Measurements from ENCODE around the gene MAML1.
"Not testable (repeated sequence)": the region's sequence is repeated elsewhere in the genome, so short reads cannot be mapped to it uniquely, and the experiment has no call there.

Gene MAML1

GRCh38 chr5:179780362-179780761 lies 47.7 kb downstream of the MAML1 start:
- no peaks in the 10 kb centered on the region for H3K27me3 Mint-ChIP-seq
- CTCF ChIA-PET = interaction anchor here (1.8 kb wide), 1 partner anchor 17 kb away, joined by 6 read pairs; no protein-coding TSS in a partner anchor
- no peak overlapping the region for H3K27ac Mint-ChIP-seq
- H3K9me3 Mint-ChIP-seq = no peaks in the 10 kb centered on the region
- no peak overlapping the region for H3K4me3 Mint-ChIP-seq
- no peak for DNase-seq
- H3K4me1 Mint-ChIP-seq = no peaks in the 10 kb centered on the region
- peaks cover 19% of the 10 kb centered on the region for H3K36me3 Mint-ChIP-seq

GRCh38 chr5:179781846-179782245 lies 49.2 kb downstream of the MAML1 start:
- Mint-ChIP-seq H3K4me1 (no peaks in the 10 kb centered on the region), H3K27me3 (no peaks in the 10 kb centered on the region), H3K36me3 (peaks cover 16% of the 10 kb centered on the region), H3K27ac (no peak overlapping the region), H3K4me3 (no peak overlapping the region), H3K9me3 (no peaks in the 10 kb centered on the region)
- no peak for DNase-seq
- CTCF ChIA-PET = interaction anchor here (2.1 to 2.3 kb wide), 2 partner anchors 16 to 19 kb away, joined by 6 to 9 read pairs; no protein-coding TSS in a partner anchor

- Mint-ChIP-seq H3K9me3 (no peaks in the 10 kb centered on the region), H3K36me3 (peaks cover 12% of the 10 kb centered on the region), H3K27me3 (no peaks in the 10 kb centered on the region), H3K27ac (no peak overlapping the region), H3K4me3 (no peak overlapping the region), H3K4me1 (no peaks in the 10 kb centered on the region)
- CTCF ChIA-PET = interaction anchor here (1.1 to 2.3 kb wide), 2 partner anchors 14 to 21 kb away, joined by 3 to 9 read pairs; no protein-coding TSS in a partner anchor
- no peak for DNase-seq
Measured at GRCh38 chr5:179783128-179783527, 50.5 kb downstream of the MAML1 start.

- no peak overlapping the region for H3K4me3 Mint-ChIP-seq
- H3K4me1 Mint-ChIP-seq = no peaks in the 10 kb centered on the region
- no peaks in the 10 kb centered on the region for H3K27me3 Mint-ChIP-seq
- H3K9me3 Mint-ChIP-seq = no peaks in the 10 kb centered on the region
- H3K27ac Mint-ChIP-seq = no peak overlapping the region
- H3K36me3 Mint-ChIP-seq = peaks cover 1% of the 10 kb centered on the region
- DNase-seq = no peak
- CTCF ChIA-PET = interaction anchor here (1.9 kb wide), 1 partner anchor 16 kb away, joined by 5 read pairs; no protein-coding TSS in a partner anchor
Measured at GRCh38 chr5:179786861-179787260, 54.2 kb downstream of the MAML1 start.

GRCh38 chr5:179788193-179788854 lies 55.7 kb downstream of the MAML1 start:
- peak overlapping the region; percentile 49 for H3K27ac Mint-ChIP-seq
- peaks cover 1% of the 10 kb centered on the region for H3K36me3 Mint-ChIP-seq
- CTCF ChIA-PET = interaction anchor here (1.4 to 1.9 kb wide), 2 partner anchors 14 to 26 kb away, joined by 3 to 5 read pairs; no protein-coding TSS in a partner anchor
- peaks cover 8% of the 10 kb centered on the region for H3K27me3 Mint-ChIP-seq
- H3K9me3 Mint-ChIP-seq = no peaks in the 10 kb centered on the region
- H3K4me3 Mint-ChIP-seq = no peak overlapping the region
- no peak for DNase-seq
- peaks cover 6% of the 10 kb centered on the region for H3K4me1 Mint-ChIP-seq

GRCh38 chr5:179789278-179789677 lies 56.7 kb downstream of the MAML1 start:
- H3K9me3 Mint-ChIP-seq, H3K4me3 Mint-ChIP-seq, H3K36me3 Mint-ChIP-seq, CTCF ChIA-PET, DNase-seq, H3K27ac Mint-ChIP-seq: not testable (repeated sequence)
- Mint-ChIP-seq H3K4me1 (peaks cover 15% of the 10 kb centered on the region), H3K27me3 (peaks cover 16% of the 10 kb centered on the region)

- Mint-ChIP-seq H3K27me3 (peaks cover 21% of the 10 kb centered on the region), H3K4me1 (peaks cover 30% of the 10 kb centered on the region)
Measured at GRCh38 chr5:179791881-179792611, 59.4 kb downstream of the MAML1 start.

GRCh38 chr5:179792612-179793467 lies 60.2 kb downstream of the MAML1 start:
- Mint-ChIP-seq H3K4me1 (peaks cover 30% of the 10 kb centered on the region), H3K27me3 (peaks cover 21% of the 10 kb centered on the region), H3K27ac (peak overlapping the region; percentile 69), H3K4me3 (no peak overlapping the region), H3K36me3 (peaks cover 6% of the 10 kb centered on the region), H3K9me3 (no peaks in the 10 kb centered on the region)
- CTCF ChIA-PET = interaction anchor here (5.7 kb wide), 1 partner anchor 29 kb away, joined by 32 read pairs; no protein-coding TSS in a partner anchor
- no peak for DNase-seq

More at GRCh38 chr5:179791881-179792611, 59.4 kb downstream of the MAML1 start:
- Mint-ChIP-seq H3K27ac (peak overlapping the region; percentile 49), H3K36me3 (peaks cover 2% of the 10 kb centered on the region), H3K4me3 (no peak overlapping the region), H3K9me3 (no peaks in the 10 kb centered on the region)
- CTCF ChIA-PET = interaction anchor here (1.1 to 5.7 kb wide), 3 partner anchors 10 to 29 kb away, joined by 4 to 32 read pairs (median 4); no protein-coding TSS in a partner anchor
- DNase-seq = no peak

- CTCF ChIA-PET = interaction anchor here (0.8 to 5.7 kb wide), 2 partner anchors 18 to 30 kb away, joined by 3 to 32 read pairs; no protein-coding TSS in a partner anchor
- peaks cover 21% of the 10 kb centered on the region for H3K27me3 Mint-ChIP-seq
- H3K4me1 Mint-ChIP-seq = peaks cover 30% of the 10 kb centered on the region
- H3K9me3 Mint-ChIP-seq = no peaks in the 10 kb centered on the region
- DNase-seq = peak; percentile 71
- H3K4me3 Mint-ChIP-seq = peak within 1 kb of the TSS; percentile 65
- H3K36me3 Mint-ChIP-seq = peaks cover 6% of the 10 kb centered on the region
- peak within 1 kb of the TSS; percentile 69 for H3K27ac Mint-ChIP-seq
Measured at GRCh38 chr5:179793468-179794139, 61.0 kb downstream of the MAML1 start, which contains the start of gene LTC4S. Gene LTC4S, plus strand, starts transcription at chr5:179793986. Its CDS starts 95 bp downstream, at chr5:179794081.

GRCh38 chr5:179794171-179794570 lies 61.5 kb downstream of the MAML1 start:
- no peak overlapping the region for H3K27ac Mint-ChIP-seq
- peaks cover 21% of the 10 kb centered on the region for H3K27me3 Mint-ChIP-seq
- CTCF ChIA-PET = interaction anchor here (0.8 to 5.7 kb wide), 2 partner anchors 17 to 31 kb away, joined by 3 to 32 read pairs; no protein-coding TSS in a partner anchor
- peak overlapping the region; percentile 65 for H3K4me3 Mint-ChIP-seq
- no peaks in the 10 kb centered on the region for H3K9me3 Mint-ChIP-seq
- H3K4me1 Mint-ChIP-seq = peaks cover 30% of the 10 kb centered on the region
- peaks cover 7% of the 10 kb centered on the region for H3K36me3 Mint-ChIP-seq
- DNase-seq = no peak

GRCh38 chr5:179794575-179794974 lies 62.0 kb downstream of the MAML1 start:
- Mint-ChIP-seq H3K4me1 (peaks cover 30% of the 10 kb centered on the region), H3K4me3 (peak overlapping the region; percentile 65), H3K36me3 (peaks cover 11% of the 10 kb centered on the region), H3K9me3 (no peaks in the 10 kb centered on the region), H3K27ac (no peak overlapping the region), H3K27me3 (peaks cover 21% of the 10 kb centered on the region)
- CTCF ChIA-PET = interaction anchor here (5.7 kb wide), 1 partner anchor 31 kb away, joined by 32 read pairs; no protein-coding TSS in a partner anchor
- no peak for DNase-seq

- CTCF ChIA-PET = interaction anchor here (0.8 to 5.7 kb wide), 3 partner anchors 11 to 32 kb away, joined by 3 to 32 read pairs (median 4); no protein-coding TSS in a partner anchor
- Mint-ChIP-seq H3K4me1 (peaks cover 30% of the 10 kb centered on the region), H3K27me3 (peaks cover 21% of the 10 kb centered on the region), H3K36me3 (peaks cover 14% of the 10 kb centered on the region), H3K9me3 (no peaks in the 10 kb centered on the region), H3K27ac (peak overlapping the region; percentile 65), H3K4me3 (peak overlapping the region; percentile 65)
- no peak for DNase-seq
Measured at GRCh38 chr5:179795049-179795862, 62.6 kb downstream of the MAML1 start.
